ENCODE data around the gene CTAGE9.
"Not testable (repeated sequence)": the region's sequence is repeated elsewhere in the genome, so short reads cannot be mapped to it uniquely, and the experiment has no call there.

CTAGE9 gene, protein sequence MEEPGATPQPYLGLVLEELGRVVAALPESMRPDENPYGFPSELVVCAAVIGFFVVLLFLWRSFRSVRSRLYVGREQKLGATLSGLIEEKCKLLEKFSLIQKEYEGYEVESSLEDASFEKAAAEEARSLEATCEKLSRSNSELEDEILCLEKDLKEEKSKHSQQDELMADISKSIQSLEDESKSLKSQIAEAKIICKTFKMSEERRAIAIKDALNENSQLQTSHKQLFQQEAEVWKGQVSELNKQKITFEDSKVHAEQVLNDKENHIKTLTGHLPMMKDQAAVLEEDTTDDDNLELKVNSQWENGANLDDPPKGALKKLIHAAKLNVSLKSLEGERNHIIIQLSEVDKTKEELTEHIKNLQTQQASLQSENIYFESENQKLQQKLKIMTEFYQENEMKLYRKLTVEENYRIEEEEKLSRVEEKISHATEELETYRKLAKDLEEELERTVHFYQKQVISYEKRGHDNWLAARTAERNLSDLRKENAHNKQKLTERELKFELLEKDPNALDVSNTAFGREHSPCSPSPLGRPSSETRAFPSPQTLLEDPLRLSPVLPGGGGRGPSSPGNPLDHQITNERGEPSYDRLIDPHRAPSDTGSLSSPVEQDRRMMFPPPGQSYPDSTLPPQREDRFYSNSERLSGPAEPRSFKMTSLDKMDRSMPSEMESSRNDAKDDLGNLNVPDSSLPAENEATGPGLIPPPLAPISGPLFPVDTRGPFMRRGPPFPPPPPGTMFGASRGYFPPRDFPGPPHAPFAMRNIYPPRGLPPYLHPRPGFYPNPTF

DNA sequence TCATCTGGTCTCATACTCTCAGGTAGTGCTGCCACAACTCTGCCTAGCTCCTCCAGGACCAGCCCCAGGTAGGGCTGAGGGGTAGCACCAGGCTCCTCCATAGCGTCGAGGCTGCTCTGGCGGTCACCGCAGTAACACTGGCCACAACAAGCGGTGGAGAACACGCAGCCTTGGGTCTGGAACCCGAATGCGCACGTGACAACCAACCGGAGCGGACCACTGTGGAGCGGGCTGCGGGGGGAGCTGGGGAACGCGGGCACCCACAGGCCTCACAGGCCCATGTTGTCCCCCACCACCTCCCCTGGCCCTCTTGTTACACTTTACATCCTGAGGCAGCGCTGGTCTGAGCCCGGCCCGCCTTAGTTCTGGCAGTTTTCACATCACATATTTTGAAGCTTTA, at the start of gene CTAGE9:
CTAGE9 (minus strand) TSS at position 101 of the 400 bp plus-strand sequence; CDS start at position 101, 0 bp downstream.
- DNase-seq = not testable (repeated sequence)

- no peak for DNase-seq
Measured at GRCh38 chr6:131758920-131759319, 48.1 kb upstream of the CTAGE9 start.

DNA sequence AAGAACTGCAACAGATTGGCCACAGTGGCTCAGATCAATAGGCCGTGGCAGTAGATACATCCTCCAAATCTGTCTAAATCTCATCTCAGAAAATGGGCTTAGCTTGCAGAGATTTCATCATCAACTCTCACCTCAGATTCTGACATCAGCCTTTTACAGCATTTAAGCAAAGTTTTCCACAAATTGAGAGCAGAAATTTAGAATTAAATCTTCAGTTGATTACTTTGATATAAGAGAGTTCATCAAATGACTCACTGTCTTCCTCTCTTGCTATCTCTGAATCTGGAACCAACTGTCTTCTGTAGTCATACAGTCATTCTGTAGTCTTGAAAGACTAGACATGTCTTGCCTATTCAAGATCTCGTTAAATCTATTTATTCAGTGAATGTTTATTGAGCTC, 45.2 kb upstream of the CTAGE9 start:
- DNase-seq = no peak

- DNase-seq = no peak
Measured at GRCh38 chr6:131755597-131755996, 44.8 kb upstream of the CTAGE9 start.

GRCh38 chr6:131754715-131755567, 44.1 kb upstream of the CTAGE9 start:
- DNase-seq = no peak

DNA sequence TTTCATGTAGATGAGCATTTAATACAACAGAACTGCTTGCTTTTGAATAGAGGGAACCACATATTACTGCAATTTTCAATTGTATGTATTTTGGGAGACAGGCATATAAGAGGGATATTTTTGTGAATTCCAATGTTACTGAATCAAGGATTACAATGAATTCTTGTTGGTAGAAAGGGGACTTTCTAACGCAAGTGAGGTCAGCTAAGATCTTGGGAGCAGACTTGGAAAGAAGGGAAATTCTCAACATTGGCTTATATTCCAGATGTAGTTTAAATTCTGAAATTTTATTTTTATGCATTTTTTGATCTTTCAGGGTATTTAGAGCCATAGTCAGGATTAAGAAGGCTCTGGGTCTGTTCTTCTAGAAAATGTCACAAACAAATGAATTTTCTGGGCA, 43.3 kb upstream of the CTAGE9 start:
- DNase-seq = no peak

- DNase-seq = not testable (repeated sequence)
Measured at GRCh38 chr6:131751012-131751715, 40.3 kb upstream of the CTAGE9 start.

DNA sequence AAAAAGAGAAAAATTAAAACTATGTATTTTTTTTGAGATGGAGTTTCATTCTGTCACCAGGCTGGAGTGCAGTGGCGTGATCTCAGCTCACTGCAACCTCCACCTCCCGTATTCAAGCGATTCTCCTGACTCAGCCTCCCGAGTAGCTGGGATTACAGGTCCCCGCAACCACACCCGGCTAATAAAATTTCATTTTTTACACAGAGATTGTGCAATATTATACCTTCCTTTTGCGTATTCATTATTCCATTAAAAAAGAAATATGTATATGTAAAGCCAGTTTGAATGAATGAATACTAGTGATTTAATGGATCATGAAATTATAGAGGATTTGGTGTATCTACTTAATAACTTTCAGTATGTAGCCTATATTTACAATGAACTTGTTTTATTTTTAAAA, 38.2 kb upstream of the CTAGE9 start:
- DNase-seq = no peak

- no peak for DNase-seq
Measured at GRCh38 chr6:131747821-131748353, 37.1 kb upstream of the CTAGE9 start.

DNA sequence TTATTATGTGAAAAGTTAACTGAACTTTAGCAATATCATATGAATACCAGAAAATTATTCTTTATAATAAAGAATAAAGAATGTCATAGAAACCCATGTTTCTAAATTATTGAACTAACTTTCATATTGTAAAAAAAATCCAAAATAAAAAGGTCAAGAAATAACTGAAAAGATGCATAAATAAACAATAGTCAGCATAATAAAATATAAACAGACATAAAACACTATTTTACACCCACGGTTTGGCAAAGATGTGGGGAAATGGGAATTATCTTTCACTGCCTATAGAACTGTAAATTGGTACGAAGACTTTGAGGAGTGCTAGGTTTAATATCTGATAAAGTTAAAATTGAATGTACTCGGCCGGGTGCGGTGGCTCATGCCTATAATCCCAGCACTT, 34.7 kb upstream of the CTAGE9 start:
- DNase-seq = no peak

- peak; percentile 65 for DNase-seq
Measured at GRCh38 chr6:131744432-131745287, 33.8 kb upstream of the CTAGE9 start.

DNA sequence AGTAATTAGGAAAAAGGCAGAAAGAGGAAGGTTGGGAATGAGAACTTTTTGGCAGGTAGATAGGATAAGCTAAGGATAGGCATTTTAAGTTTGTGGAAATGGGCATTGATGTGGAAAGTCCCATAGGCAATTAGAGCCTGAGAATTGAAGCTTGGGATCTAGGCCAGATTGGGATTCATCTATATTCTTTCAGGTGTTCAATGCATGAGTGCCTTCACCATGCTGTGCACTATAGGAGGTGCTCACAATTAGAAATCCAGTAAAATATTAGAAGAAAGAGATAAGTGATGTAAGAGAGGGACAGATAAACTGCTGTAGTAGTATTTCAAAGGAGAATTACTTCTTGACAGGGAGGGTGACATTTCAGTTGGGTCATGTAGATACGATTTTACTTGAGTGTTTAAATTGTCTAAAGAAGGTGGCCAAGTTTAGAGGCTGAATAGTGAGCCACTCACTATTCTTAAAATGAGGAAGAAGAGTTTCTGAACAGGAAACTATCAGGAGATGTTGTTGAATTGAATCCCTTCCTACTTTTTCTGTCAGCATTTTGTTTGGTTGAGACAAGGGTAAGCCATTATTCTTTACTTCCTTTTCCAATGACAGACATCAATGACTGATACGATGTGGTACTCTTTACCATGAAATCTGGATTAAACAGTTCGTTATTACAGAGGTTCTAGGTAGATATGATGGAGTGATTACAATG, 31.0 kb upstream of the CTAGE9 start:
- DNase-seq = no peak

GRCh38 chr6:131740161-131740560, 29.3 kb upstream of the CTAGE9 start:
- DNase-seq = no peak

DNA sequence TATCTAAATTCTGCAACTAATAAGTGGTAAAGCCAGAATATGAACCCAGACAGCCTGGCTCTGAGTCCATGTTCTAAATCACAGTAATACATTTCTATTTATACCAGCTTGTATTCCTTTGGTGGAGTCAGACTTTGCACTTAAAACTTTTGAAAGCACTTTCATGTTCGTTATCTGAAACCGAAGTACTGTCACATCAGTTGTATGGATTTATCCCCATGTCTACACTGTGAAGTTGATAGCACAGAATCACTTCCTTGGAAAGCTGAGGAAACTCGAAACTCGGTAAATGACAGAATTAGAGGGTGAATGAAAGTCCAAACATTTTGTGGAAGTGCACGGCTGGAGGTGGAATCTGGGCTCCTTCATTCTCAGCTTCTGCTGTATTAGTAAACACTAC, 28.3 kb upstream of the CTAGE9 start:
- DNase-seq = no peak

- no peak for DNase-seq
Measured at GRCh38 chr6:131736811-131737210, 26.0 kb upstream of the CTAGE9 start.

- DNase-seq = no peak
Measured at GRCh38 chr6:131736003-131736596, 25.3 kb upstream of the CTAGE9 start.

DNA sequence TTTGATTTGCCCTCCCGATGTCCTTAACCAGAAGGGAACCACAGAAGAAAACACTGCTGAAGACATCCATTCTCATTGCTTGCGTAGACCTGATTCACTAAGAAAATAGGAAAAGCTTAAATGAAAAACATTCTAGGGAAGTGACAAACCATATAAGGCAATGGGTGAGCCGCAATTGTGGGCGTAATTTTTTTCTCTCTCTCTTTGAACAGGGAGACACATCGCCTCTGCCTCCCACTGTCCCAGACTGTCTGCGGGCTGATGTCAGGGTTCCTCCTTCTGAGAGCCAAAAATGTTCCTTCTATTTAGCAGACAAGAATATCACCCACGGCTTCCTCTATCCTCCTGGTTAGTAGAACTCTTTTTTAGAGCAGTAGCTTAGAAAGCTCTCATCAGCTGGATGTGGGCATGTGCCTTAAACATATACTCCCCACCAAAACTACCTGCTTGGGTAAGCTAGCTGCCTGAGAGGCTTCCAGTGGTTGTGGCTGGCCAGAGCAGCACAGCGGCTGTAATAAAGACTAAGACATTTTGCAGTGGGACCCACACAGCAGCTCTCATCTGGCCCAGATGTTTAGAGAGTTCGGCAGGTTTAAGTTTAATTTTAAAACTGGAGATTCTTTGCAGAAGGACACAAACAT, 22.7 kb upstream of the CTAGE9 start:
- DNase-seq = no peak

DNA sequence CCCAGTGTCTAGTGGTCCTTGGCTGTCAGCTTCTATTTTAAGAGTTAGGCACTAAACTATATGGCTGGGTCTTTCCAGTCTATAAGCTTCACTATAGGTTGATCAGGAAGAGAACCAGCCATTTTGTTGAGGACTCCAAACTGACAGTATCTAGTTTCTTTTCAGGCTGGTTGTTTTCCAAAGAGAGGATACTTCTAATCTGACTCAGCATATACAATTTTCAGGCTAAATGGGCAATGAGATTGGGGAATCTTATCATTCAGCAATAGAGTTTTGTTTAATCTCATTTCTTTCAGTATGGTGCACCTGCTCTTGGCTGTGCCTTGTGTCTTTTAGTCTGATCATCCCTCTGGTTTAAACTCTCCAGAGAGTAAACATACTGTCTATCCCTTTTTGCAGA, 20.4 kb upstream of the CTAGE9 start:
- DNase-seq = no peak

DNA sequence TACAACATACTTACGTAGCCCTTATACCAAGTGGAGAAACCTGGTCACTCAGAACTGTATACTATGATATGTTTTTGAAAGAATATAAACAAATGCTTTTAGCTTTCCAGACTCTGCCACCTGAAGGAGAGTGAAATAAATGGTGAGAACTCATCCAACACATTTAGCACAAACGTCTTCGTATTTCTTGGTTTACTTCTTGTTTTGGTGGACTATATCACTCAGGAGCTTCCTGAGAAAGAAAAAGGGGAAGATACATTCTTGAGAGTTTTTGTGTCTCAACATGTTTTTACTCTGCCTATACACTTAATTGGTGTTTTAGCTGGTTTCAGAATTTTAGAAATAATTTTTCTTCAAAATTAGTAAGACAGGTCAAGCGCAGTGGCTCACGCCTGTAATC, 19.4 kb upstream of the CTAGE9 start:
- DNase-seq = no peak

DNA sequence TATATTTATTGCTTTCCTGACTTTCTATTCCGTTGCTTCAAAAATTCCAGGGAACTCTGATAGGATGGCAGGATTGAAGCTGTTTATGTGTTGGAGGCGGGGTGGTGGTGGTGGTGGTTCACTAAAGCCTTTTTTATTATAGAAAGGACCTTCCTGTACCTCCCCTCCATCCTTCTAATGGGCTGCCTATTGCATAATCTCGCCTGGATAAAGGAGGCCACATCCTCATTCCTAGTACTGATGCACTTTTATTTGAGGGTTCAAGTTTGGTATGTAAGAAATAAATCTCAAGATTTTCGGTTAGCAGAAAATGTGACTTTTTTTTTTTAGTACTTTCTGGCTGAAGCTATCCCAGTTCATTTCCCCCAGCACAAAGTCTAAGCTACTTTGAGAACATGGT, 18.7 kb upstream of the CTAGE9 start:
- DNase-seq = no peak

Data from NCI-H1105 treated with DMSO at 0.1 percent for 48 hours (cell line).